Retinal pigment epithelial cell (primary cell): Measurements from ENCODE around the gene ARVCF.

ENCODE experiments used
- DNase-seq: peaks from one replicate; pipeline ENCODE4 v3.0.0-alpha.2; 2010; ENCODE audit warnings: low read depth
- H3K4me3 ChIP-seq: 2 replicates; pipeline ENCODE4 v1.5.1; 2011; ENCODE audit warnings: mild to moderate bottlenecking, low read length, control low read depth, moderate library complexity
- TF ChIP-seq, protein P1 (sequence below): conservative IDR thresholded peaks from 2 replicates; pipeline ENCODE4 v1.5.1; 2011; ENCODE audit warnings: low read depth, low read length, control low read depth, inconsistent platforms

Gene ARVCF

GRCh38 chr22:20052309-20053259, 36.0 kb upstream of the ARVCF start:
- no peak for DNase-seq
- TF ChIP-seq, protein P1, sequence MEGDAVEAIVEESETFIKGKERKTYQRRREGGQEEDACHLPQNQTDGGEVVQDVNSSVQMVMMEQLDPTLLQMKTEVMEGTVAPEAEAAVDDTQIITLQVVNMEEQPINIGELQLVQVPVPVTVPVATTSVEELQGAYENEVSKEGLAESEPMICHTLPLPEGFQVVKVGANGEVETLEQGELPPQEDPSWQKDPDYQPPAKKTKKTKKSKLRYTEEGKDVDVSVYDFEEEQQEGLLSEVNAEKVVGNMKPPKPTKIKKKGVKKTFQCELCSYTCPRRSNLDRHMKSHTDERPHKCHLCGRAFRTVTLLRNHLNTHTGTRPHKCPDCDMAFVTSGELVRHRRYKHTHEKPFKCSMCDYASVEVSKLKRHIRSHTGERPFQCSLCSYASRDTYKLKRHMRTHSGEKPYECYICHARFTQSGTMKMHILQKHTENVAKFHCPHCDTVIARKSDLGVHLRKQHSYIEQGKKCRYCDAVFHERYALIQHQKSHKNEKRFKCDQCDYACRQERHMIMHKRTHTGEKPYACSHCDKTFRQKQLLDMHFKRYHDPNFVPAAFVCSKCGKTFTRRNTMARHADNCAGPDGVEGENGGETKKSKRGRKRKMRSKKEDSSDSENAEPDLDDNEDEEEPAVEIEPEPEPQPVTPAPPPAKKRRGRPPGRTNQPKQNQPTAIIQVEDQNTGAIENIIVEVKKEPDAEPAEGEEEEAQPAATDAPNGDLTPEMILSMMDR: no peak
- no peak overlapping the region for H3K4me3 ChIP-seq

- TF ChIP-seq, protein P1: no peak
- no peak for DNase-seq
- H3K4me3 ChIP-seq: no peak overlapping the region
Observed at GRCh38 chr22:20051927-20052308, 35.3 kb upstream of the ARVCF start.

DNA sequence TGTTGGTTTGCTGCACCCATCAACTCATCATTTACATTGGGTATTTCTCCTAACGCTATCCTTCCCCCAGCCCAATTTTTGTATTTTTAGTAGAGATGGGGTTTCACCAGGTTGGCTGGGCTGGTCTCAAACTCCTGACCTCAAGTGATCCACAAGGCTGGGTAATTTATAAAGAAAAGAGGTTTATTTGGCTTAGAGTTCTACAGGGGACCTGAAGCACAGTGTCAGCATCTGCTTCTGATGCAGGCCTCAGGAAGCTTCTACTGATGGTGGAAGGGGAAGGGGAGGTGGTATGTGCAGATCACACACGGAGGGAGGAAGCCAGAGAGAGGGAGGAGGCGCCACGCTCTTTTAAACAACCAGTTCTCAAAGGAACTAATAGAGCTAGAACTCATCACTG, 30.1 kb upstream of the ARVCF start:
- H3K4me3 ChIP-seq: no peak overlapping the region
- no peak for DNase-seq
- TF ChIP-seq, protein P1: no peak

GRCh38 chr22:20044495-20045151, 28.0 kb upstream of the ARVCF start:
- TF ChIP-seq, protein P1: no peak

GRCh38 chr22:20043997-20044342, 27.3 kb upstream of the ARVCF start:
- TF ChIP-seq, protein P1: no peak
- no peak overlapping the region for H3K4me3 ChIP-seq
- no peak for DNase-seq

More at GRCh38 chr22:20044495-20045151, 28.0 kb upstream of the ARVCF start:
- DNase-seq: no peak
- H3K4me3 ChIP-seq: no peak overlapping the region

- no peak overlapping the region for H3K4me3 ChIP-seq
- TF ChIP-seq, protein P1: no peak
- DNase-seq: no peak
Observed at GRCh38 chr22:20043057-20043996, 26.7 kb upstream of the ARVCF start.
